ENCODE results near the gene VLDLR.

GRCh38 chr9:2655411-2655901 is 33.9 kb downstream of the VLDLR start:
- TF ChIP-seq CTCF (IDR thresholded peaks at IDR 0.05), result no peak
- no peak for TF ChIP-seq REST (IDR thresholded peaks at IDR 0.05; ENCODE audit: insufficient read depth in 1 of 2, low read depth in 2 of 2, low read length in 1 of 2)
- TF ChIP-seq POLR2AphosphoS5 (IDR thresholded peaks at IDR 0.05; ENCODE audit: low read depth, low read length), result no peak
- TF ChIP-seq SIN3A (IDR thresholded peaks at IDR 0.05; ENCODE audit: borderline replicate concordance, insufficient read depth, low read depth, low read length), result no peak
